ENCODE results near the gene QPRT.
"Not testable (repeated sequence)": the region's sequence is repeated elsewhere in the genome, so short reads cannot be mapped to it uniquely, and the experiment has no call there.

The QPRT gene

DNA sequence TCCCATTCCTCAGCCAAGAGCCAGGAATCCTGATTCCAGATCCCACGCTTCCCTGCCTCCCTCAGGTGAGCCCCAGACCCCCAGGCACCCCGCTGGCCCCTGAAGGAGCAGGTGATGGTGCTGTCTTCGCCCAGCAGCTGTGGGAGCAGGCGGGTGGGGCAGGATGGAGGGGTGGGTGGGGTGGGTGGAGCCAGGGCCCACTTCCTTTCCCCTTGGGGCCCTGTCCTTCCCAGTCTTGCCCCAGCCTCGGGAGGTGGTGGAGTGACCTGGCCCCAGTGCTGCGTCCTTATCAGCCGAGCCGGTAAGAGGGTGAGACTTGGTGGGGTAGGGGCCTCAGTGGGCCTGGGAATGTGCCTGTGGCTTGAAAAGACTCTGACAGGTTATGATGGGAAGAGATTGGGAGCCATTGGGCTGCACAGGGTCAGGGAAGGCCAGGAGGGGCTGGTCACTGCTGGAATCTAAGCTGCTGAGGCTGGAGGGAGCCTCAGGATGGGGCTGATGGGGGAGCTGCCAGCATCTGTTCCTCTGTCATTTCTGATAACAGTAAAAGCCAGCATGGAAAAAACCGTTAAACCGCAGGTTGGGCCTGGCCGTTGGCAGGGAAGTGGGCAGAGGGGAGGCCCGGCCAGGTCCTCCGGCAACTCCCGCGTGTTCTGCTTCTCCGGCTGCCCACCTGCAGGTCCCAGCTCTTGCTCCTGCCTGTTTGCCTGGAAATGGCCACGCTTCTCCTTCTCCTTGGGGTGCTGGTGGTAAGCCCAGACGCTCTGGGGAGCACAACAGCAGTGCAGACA is 15.8 kb upstream of the QPRT start, which contains the start of gene SPN:
TSS of gene SPN (plus strand) at position 232 of the 791 bp plus-strand sequence. CDS start at position 714, 482 bp downstream.
- no peak for DNase-seq

DNA sequence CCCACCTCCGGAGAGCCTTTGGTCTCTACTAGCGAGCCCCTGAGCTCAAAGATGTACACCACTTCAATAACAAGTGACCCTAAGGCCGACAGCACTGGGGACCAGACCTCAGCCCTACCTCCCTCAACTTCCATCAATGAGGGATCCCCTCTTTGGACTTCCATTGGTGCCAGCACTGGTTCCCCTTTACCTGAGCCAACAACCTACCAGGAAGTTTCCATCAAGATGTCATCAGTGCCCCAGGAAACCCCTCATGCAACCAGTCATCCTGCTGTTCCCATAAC is 15.2 kb upstream of the QPRT start:
- DNase-seq, result no peak

- no peak for DNase-seq
Observed at GRCh38 chr16:29664091-29664921, 14.7 kb upstream of the QPRT start.

DNA sequence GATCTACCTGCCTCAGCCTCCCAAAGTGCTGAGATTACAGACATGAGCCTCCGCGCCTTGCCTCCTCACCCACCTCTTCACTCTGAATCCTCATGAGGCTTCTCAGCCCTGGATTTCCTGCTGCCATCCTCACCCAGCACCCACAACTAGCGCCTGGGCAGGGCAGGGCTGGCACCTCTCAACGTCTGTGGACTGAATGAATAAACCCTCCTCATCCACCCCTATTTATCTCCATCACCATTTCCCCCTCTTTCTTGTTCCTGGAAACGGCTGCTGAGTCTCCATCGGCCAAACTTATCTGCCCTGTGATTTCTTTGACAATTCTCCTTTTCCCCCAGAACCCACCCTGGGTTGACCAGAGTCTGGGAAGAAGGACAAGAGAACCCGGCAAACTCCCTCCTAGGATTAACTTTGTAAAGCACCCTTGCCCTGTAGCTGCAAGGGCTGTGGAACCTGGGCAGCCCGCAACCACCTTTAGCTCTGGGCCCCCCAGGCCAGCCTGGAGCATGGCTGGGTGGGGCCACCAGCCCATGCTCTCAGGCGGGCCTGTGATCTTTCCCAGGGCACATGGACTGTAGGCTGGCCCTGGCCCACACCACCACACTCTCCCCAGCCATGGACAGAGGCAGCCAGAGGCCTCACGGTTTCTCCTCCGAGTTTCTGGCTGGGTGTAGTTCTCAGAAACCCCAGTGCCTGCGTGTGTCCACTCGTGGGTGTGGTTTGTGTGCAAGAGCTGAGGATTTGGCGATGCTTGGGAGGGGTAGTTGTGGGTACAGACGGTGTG is 13.5 kb upstream of the QPRT start:
- DNase-seq, result no peak

DNA sequence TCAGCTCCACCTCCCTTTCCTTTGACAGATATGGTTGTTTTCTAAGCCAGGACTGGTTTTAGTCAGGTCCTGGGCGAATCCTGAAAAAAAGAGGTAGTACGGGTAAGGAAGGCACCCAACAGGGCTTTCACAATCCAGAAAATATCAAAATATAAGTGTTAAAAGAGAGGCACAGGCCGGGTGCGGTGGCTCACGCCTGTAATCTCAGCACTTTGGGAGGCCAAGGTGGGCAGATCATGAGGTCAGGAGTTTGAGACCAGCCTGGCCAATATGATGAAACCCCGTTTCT is 11.7 kb upstream of the QPRT start:
- not testable (repeated sequence) for DNase-seq

DNA sequence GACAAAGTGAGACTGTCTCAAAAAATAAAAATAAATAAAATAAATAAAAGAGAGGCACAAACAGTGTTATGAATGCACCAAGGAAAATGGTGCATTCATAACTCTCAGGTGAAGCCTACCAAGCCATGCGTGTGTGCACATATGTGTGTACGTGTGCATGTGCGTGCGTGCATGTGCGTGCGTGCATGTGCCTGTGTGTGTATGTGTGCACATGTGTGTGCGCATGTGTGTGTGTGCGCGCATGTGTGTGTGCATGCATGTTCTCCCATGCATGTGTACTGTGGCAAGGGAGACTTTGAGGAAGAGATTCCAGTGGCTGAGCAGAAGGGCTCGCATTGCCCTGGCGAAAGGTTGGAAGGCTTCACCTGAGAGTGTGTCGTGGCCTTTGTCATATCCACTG is 11.2 kb upstream of the QPRT start:
- no peak for DNase-seq

DNA sequence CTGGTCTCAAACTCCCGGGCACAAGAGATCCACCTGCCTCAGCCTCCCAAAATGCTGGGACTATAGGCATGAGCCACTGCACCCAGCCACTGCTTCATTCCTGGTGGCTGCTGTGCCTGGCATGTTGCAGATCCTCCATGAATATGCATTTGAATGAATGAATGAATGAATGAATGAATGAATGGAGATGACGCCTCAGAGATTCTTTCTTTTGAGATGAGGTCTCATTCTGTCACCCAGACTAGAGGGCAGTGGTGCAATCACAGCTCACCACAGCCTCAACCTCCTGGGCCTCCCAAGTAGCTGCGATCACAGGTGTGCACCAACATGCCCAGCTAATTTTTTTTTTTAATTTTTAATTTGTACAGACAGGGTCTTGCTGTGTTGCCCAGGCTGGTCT is 10.7 kb upstream of the QPRT start:
- no peak for DNase-seq

GRCh38 chr16:29673501-29673900 is 5.5 kb upstream of the QPRT start:
- DNase-seq, result no peak

DNA sequence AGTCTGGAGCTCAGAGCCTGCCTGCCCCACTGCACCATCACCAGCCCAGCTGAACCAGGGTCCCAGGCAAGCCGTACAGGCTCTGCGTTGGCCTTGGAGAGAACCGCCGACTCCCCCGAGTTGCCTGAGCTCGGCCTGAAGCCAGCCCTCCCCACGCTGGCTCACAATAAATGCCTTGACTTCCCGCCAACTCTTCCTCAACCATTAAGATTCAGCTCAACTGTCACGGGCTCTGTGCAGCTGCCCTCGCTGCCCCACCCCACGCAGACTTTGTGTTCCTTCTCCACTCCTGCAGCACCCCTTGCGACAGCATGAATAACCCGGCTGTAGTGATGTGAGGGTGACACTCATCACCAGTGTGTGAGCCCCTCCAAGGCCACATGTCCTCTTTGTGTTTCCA is 4.8 kb upstream of the QPRT start:
- no peak for DNase-seq

DNA sequence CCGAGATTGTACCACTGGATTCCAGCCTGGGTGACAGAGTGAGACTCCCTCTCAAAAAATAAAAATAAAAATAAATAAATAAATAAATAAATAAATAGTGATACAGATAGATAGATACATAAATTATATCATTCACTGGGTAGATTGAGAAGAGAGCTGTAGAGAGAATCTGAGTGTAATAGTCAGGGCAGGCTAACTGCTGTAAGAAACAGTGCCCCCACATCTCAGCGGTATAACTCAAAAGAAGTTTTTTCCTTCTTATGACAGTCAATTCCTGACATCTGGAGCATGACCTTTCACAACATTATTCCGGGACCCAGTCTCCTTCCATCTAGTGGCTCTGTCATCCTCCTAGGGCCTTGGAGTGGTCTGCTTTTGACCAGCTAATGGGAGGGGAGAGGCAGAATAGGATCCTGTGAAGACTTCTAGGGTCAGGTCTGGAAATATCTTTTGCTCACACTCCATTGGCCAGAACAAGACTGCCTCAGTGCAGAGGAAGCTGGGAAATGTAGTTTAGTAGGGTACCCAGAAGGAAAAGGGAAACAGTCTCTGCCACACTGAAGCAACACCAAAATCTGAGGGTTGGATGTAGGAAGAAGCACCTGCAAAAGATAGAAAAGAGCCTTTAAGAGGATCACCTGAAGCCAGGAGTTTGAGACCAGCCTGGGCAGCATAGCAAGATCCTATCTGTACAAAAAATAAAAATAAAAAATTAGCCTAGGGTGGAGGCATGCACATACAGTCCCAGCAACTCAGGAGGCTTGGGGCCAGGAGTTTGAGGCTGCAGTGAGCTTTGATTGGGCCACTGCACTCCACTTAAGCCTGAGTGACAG is 3.0 kb upstream of the QPRT start:
- DNase-seq, result no peak

GRCh38 chr16:29676989-29677785 is 1.8 kb upstream of the QPRT start:
- no peak for DNase-seq

DNA sequence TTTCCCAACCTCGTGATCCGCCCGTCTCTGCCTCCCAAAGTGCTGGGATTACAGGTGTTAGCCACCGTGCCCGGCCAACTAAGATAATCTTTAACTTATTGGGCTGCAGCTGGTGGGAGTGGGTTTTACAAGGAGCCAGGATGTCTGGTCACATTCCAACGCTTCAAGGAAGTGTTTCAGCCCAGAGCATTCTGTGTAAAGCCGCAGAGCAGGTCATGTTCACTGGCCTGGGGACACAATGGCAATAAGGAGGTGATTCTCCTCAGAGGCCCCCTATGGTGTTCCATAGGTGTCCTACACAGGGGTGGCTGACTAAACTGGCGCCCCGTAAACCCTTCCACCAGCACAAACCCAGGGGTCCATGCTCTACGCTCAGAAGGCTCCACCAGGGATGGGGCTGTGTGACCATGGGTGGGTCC is 1.2 kb downstream of the QPRT start:
- no peak for DNase-seq

- no peak for DNase-seq
Observed at GRCh38 chr16:29683543-29684090, 4.6 kb downstream of the QPRT start.

GRCh38 chr16:29684679-29685078 is 5.7 kb downstream of the QPRT start:
- no peak for DNase-seq

DNA sequence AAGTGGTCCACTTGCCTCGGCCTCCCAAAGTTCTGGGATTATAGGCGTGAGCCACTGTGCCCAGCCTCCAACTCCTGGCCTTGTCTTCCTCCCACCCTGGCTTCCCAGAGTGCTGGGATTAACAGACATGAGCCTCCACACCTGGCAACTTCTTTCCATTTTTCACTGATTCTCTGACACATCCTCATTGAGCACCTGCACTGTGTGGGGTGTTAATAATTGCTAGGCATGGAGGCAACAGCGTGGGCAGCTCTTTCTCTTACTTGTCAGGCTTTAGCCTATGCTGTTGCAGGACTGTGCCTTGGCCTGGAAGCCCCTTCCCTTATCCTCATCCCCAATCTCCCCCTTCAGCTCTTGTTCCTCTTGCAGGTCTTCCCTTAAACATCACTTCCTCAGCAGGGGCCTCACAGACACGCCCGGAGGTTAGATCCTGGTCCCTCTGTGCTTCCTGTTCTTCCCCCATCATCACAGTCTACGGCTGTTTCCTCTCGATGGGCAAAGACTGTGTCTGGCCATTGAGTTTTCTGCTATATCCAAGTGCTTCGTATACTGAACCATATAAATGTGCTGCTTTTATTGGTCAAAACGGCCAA is 7.9 kb downstream of the QPRT start:
- DNase-seq, result no peak

DNA sequence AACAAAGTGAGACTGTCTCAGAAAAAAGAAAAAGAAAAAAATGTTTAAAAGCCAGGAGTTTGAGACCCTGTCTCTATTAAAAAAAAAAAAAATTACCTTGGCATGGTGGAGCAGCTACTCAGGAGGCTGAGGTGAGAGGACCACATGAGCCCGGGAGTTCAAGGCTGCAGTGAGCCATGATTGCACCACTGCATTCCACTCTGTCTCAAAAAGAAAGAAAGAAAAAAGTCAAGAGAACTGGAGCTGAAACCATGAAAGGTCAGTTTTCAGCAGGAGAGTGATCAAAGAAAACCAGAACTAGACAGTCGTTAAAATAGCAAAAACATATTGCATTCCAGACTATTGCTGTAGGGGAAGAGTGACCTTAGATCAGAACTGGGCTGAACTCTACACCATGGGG is 8.8 kb downstream of the QPRT start:
- DNase-seq, result no peak

GRCh38 chr16:29688172-29688571 is 9.2 kb downstream of the QPRT start:
- DNase-seq, result no peak

DNA sequence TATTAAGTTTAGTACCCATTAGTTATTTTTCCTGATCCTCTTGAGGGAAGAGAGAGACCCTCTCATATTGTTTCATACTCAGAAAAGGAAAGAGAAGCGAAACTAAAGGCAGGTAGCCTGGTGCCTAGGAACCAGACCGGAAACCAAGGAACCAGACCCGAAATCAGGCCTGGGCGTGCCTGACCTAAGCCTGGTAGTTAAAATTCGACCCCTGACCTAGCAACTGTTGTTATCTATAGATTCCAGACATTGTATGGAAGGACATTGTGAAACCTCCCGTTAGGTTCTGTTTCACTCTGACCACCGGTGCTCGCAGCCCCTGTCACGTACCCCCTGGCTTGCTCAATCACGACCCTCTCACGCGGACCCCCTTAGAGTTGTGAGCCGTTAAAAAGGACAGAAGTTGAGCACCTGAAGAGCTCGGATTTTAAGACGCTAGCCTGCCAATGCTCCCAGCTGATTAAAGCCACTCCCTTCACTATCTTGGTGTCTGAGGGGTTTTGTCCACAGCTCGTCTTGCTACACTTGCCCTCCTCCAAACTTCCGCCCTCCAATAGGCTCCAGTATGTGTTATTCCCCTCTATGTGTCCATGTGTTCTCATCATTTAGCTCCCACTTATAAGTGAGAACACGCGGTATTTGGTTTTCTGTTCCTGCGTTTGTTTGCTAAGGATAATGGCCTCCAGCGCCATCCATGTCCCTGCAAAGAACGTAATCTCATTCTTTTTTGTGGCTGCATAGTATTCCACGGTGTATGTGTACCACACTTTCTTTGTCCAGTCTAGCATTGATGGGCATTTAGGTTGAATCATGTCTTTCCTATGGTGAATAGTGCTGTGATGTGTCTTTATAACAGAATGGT is 10.7 kb downstream of the QPRT start:
- DNase-seq, result not testable (repeated sequence)

DNA sequence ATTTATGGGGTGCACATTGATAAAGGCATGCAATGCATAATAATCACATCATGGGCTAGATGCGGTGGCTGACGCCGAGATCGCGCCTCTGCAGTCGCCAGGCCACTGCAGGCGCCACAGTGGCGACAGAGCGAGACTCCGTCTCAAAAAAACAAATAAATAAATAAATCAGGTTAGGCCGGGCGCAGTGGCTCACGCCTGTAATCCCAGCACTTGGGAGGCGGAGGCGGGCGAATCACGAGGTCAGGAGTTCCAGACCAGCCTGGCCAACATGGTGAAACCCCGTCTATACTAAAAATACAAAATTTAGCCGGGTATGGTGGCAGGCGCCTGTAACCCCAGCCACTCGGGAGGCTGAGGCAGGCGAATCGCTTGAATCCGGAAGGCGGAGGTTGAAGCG is 13.6 kb downstream of the QPRT start:
- not testable (repeated sequence) for DNase-seq
